PC-3 (cell line): ENCODE results near the gene INPP5F. TPM values are rescaled to one million over a fixed set of nuclear protein-coding genes. Genes with fewer than 3 reads are reported as not detected.

Experiments
- ATAC-seq: fragments of 200-7000 bp; cut with Tn5 transposase; 2 replicates; pipeline ENCODE4 v1.9.1; 2020; ENCODE audit warnings: mild to moderate bottlenecking, moderate library complexity
- BruUV-seq: library from RNA; stranded (reverse); fragments of 400-500 nt; replicated peaks from 2 replicates; lab custom pipeline; 2021; lab: Mats Ljungman, UMichigan
- CTCF ChIA-PET: fragments of 300-600 bp; sonication (Branson Sonifier 250); formaldehyde crosslinking; loops from one replicate; lab custom pipeline; 2022; ENCODE audit warnings: antibody characterized with exemption; lab: Charles Lee
- POLR2A ChIA-PET: fragments of 300-600 bp; sonication (Branson Sonifier 250); formaldehyde crosslinking; loops from one replicate; lab custom pipeline; 2022; ENCODE audit warnings: antibody characterized with exemption; ENCODE audit not compliant: unreplicated experiment; lab: Charles Lee
- DNase-seq: peaks from one replicate; pipeline ENCODE4 v3.0.0-alpha.2; 2015
- H2AFZ ChIP-seq: fragments of 300-600 bp; sonication (generic); 2 replicates; pipeline ENCODE4 v1.6.0; 2016; ENCODE audit warnings: antibody characterized with exemption, low read length
- H3F3A ChIP-seq: fragments of 300-600 bp; sonication (generic); one replicate; pipeline ENCODE4 v1.6.0; 2017; ENCODE audit warnings: antibody characterized with exemption, low read length, control low read depth, mild to moderate bottlenecking; ENCODE audit not compliant: unreplicated experiment
- H3K27ac ChIP-seq: fragments of 300-600 bp; sonication (generic); 2 replicates; pipeline ENCODE4 v1.5.1; 2016; ENCODE audit warnings: mild to moderate bottlenecking, low read length
- H3K27me3 ChIP-seq: fragments of 300-600 bp; sonication (generic); 2 replicates; pipeline ENCODE4 v1.6.1; 2016; ENCODE audit warnings: low read length, mixed read lengths
- H3K36me3 ChIP-seq: fragments of 300-600 bp; sonication (generic); 2 replicates; pipeline ENCODE4 v1.6.1; 2016; ENCODE audit warnings: low read depth, mixed run types, low read length, mixed read lengths
- H3K4me1 ChIP-seq: fragments of 300-600 bp; sonication (generic); 2 replicates; pipeline ENCODE4 v1.5.1; 2016; ENCODE audit warnings: low read length; ENCODE audit not compliant: insufficient read depth
- H3K4me2 ChIP-seq: fragments of 300-600 bp; sonication (generic); 2 replicates; pipeline ENCODE4 v1.6.0; 2016; ENCODE audit warnings: low read length
- H3K4me3 ChIP-seq: fragments of 300-600 bp; sonication (generic); 2 replicates; pipeline ENCODE4 v1.5.1; 2016; ENCODE audit warnings: mild to moderate bottlenecking, low read length, mixed read lengths
- H3K79me2 ChIP-seq: fragments of 300-600 bp; sonication (generic); 2 replicates; pipeline ENCODE4 v1.6.1; 2017; ENCODE audit warnings: low read length, mixed read lengths
- H3K9ac ChIP-seq: fragments of 300-600 bp; sonication (generic); 2 replicates; pipeline ENCODE4 v1.6.0; 2016; ENCODE audit warnings: mild to moderate bottlenecking, low read length
- H3K9me2 ChIP-seq: fragments of 300-600 bp; sonication (generic); replicated peaks from 2 replicates; pipeline ENCODE4 v1.6.1; 2016; ENCODE audit warnings: mixed run types, low read length, mixed read lengths
- H3K9me3 ChIP-seq: fragments of 300-600 bp; sonication (generic); 2 replicates; pipeline ENCODE4 v1.6.1; 2016; ENCODE audit warnings: low read length, mixed read lengths
- H4K20me1 ChIP-seq: fragments of 300-600 bp; sonication (generic); 2 replicates; pipeline ENCODE4 v1.6.1; 2016; ENCODE audit warnings: low read length, mixed read lengths
- CTCF ChIP-seq: fragments of 300-600 bp; sonication (generic); conservative IDR thresholded peaks from 2 replicates; pipeline ENCODE4 v1.5.1; 2017; ENCODE audit warnings: antibody characterized with exemption, low read depth, mild to moderate bottlenecking, low read length
- EZH2 ChIP-seq: fragments of 300-600 bp; sonication (generic); IDR thresholded peaks from one replicate; pipeline ENCODE4 v1.6.1; 2017; ENCODE audit warnings: antibody characterized with exemption, mild to moderate bottlenecking, low read length; ENCODE audit not compliant: unreplicated experiment
- EZH2phosphoT487 ChIP-seq: fragments of 300-600 bp; sonication (generic); IDR thresholded peaks from 2 replicates; pipeline ENCODE4 v1.6.1; 2018; ENCODE audit warnings: mild to moderate bottlenecking, antibody characterized with exemption, low read length, borderline replicate concordance
- intact Hi-C: fragments of 100-400 bp; cut with micrococcal nuclease; formaldehyde crosslinking; loops from 2 replicates; pipeline ENCODE4 v1.9.0; 2023
- total RNA-seq: library from RNA; depleted of rRNA; stranded (reverse); fragments of >200 nt; gene quantifications from 2 replicates; pipeline ENCODE4 v1.2.3, GENCODE V29; 2014

The INPP5F gene
- total RNA-seq, 1 experiment from 2014 or later, result 8.2 TPM

GRCh38 chr10:119687192-119688032 lies 38.4 kb upstream of the INPP5F start:
- peak overlapping the region; percentile 59 for H3K4me3 ChIP-seq
- H3F3A ChIP-seq, result no peaks in the 10 kb centered on the region
- peak; percentile 31 for DNase-seq
- peak; percentile 2; the same call in 1 of the 2 replicates for ATAC-seq
- POLR2A ChIA-PET, result interaction anchor here (0.5 to 1.4 kb wide), 4 partner anchors 17 to 147 kb away, joined by 3 to 4 read pairs (median 4); partner anchors contain the start of gene INPP5F
- peaks cover 23% of the 10 kb centered on the region for H3K4me1 ChIP-seq
- TF ChIP-seq CTCF, result no peak
- TF ChIP-seq EZH2phosphoT487, result no peak
- no peaks in the 10 kb centered on the region for H4K20me1 ChIP-seq
- BruUV-seq, result TSS peak; percentile 88
- peak overlapping the region; percentile 86 for H3K9ac ChIP-seq
- H3K4me2 ChIP-seq, result peak overlapping the region; percentile 87
- peak overlapping the region; percentile 60 for H2AFZ ChIP-seq
- no peaks in the 10 kb centered on the region for H3K27me3 ChIP-seq
- H3K36me3 ChIP-seq, result no peaks in the 10 kb centered on the region
- H3K9me3 ChIP-seq, result no peaks in the 10 kb centered on the region
- H3K79me2 ChIP-seq, result no peaks in the 10 kb centered on the region
- peak overlapping the region; percentile 98 for H3K27ac ChIP-seq
- intact Hi-C loops, result loop anchor here (5.0 kb wide), 2 partner anchors 170 to 185 kb away; partner anchors contain the start of gene MCMBP
- no peaks in the 10 kb centered on the region for H3K9me2 ChIP-seq
- CTCF ChIA-PET, result interaction anchor here (1.0 to 1.4 kb wide), 3 partner anchors 38 to 79 kb away, joined by 6 to 11 read pairs (median 7); partner anchors contain the start of gene INPP5F

DNA sequence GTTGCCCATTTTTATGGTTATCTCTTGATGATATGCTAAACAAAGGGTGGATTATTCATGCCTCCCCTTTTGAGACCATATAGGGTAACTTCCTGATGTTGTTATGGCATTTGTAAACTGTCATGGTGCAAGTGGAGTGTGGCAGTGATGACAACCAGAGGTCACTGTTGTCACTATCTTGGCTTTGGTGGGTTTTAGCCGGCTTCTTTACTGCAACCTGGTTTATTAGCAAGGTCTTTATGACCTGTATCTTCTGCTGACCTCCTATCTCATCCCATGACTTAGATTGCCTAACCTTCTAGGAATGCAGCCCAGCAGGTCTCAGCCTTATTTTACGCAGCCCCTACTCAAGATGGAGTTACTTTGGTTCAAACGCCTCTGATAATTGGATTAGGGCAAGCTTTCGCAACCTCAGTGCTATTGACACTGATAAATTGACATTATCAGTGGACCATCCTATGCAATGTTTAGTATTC lies 37.8 kb upstream of the INPP5F start:
- H3K36me3 ChIP-seq, result no peaks in the 10 kb centered on the region
- no peak overlapping the region for H3K4me3 ChIP-seq
- ATAC-seq (no peak), DNase-seq (no peak)
- BruUV-seq, result no TSS peak
- H4K20me1 ChIP-seq, result no peaks in the 10 kb centered on the region
- no peaks in the 10 kb centered on the region for H3K9me2 ChIP-seq
- POLR2A ChIA-PET, result interaction anchor here (0.5 to 1.4 kb wide), 2 partner anchors 34 to 38 kb away, joined by 4 read pairs; partner anchors contain the start of gene INPP5F
- no peaks in the 10 kb centered on the region for H3F3A ChIP-seq
- H3K4me2 ChIP-seq, result no peak overlapping the region
- H2AFZ ChIP-seq, result no peak overlapping the region
- no peaks in the 10 kb centered on the region for H3K79me2 ChIP-seq
- intact Hi-C loops, result loop anchor here (5.0 kb wide), 2 partner anchors 169 to 184 kb away; partner anchors contain the start of gene MCMBP
- no peaks in the 10 kb centered on the region for H3K9me3 ChIP-seq
- TF ChIP-seq CTCF (no peak), EZH2phosphoT487 (no peak), EZH2 (no peak)
- CTCF ChIA-PET, result interaction anchor here (1.4 kb wide), 1 partner anchor 80 kb away, joined by 7 read pairs; no protein-coding TSS in a partner anchor
- H3K9ac ChIP-seq, result peak overlapping the region; percentile 86; the same call in 1 of the 2 replicates
- H3K4me1 ChIP-seq, result peaks cover 20% of the 10 kb centered on the region
- H3K27me3 ChIP-seq, result no peaks in the 10 kb centered on the region
- H3K27ac ChIP-seq, result peak overlapping the region; percentile 98
